ENCODE data around the gene FAM43A. TPM values are rescaled to one million over a fixed set of nuclear protein-coding genes. Genes with fewer than 3 reads are reported as not detected.

Gene FAM43A
- total RNA-seq, 1 experiment from 2014 or later, result 18.8 TPM

DNA sequence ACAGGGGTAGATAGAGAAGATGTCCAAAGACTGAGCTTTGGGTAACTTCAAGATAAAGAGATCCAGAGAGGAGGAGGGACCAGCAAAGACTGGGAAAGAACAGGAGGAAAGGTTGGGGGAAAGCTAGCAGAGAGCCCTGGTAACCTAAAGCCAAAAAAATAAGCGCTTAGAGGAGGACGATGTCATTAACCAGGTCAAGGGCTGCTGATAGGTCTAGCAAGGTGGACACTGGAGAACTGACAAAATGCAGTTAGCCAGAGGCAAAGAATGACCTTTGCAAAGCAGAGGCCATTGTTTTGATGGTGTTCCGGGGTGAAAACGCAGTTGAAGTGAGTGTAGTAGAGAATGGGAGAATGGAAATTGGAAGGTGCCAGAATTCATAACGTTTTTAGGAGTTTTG is 39.7 kb downstream of the FAM43A start:
- in situ Hi-C loops (cut with HindIII; ENCODE audit: low pct_unique_long_range_greater_than_20kb, low sequenced_read_pairs), result no loop called here
- no peak for DNase-seq (ENCODE audit: low read depth, low spot score)

DNA sequence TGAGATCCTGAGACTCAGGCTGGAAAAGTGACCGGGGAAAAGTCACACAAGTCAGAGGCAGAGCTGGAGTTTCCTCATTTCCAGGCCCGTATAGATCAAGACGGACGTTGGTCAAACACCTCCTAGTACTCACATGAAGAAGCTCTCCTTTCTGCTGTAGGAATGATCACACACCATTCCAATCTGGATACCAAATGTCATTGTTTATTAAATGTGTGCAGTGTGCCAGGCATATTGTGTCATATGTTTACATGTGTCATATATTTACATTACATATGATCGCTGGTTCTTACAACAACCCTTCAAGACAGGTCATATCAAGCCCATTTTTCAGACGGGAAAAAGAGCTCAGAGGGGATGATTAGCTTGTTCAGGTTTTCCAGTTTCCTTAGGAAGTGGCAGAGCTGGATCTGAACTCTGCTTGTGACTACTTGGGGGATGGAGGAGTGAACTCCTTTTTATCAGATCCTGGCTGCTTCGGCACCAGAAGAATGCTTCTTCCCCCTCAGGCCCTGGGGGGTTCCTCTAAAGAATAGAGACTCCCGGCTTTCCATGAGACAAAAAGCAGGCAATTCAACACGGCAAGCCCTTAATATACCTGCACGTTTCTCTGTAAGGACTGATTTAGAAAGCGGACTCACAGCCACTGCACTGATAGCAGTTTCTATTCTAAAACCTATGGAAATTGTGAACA is 41.9 kb downstream of the FAM43A start:
- in situ Hi-C loops (cut with HindIII; ENCODE audit: low pct_unique_long_range_greater_than_20kb, low sequenced_read_pairs), result no loop called here
- DNase-seq (ENCODE audit: low read depth, low spot score), result no peak

DNA sequence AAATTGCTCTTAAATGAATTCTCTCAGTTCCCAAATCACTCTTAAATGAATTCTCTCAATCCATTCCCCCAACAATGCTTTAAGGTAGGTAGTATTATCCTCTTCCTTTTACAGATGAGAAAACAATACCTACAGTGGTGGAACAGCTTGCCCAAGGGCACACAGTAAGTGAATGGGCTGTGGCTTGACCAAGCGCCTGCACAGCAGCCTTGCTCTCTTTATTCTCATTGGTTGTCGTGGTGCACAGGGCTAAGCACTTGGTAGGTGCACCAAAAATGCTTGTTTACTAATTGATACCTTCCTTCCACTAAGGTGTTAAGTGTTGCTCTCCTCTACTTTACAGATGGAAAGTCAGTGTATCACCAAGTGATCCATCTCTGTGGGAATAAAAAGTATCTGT is 43.3 kb downstream of the FAM43A start:
- DNase-seq (ENCODE audit: low read depth, low spot score), result no peak
- in situ Hi-C loops (cut with HindIII; ENCODE audit: low pct_unique_long_range_greater_than_20kb, low sequenced_read_pairs), result no loop called here

DNA sequence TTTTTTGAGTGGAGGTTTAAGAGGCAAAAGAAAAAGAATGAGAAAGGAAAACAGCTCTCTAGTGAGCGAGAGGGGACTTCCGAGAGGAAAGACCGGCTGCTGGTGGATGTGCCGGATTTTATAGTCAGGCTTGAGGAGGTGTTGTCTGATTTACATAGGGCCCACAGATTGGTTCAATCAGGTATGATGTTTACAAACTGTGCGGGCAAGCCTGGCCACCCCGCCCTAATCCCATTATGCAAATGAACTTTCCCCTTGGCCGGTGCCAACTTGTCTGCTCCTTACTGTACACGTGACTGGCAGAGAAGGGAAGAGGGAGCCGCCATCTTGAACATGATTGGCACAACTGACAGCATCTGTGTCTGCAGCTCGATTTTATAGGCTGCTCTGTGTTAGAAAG is 44.7 kb downstream of the FAM43A start:
- no peak for DNase-seq (ENCODE audit: low read depth, low spot score)
- in situ Hi-C loops (cut with HindIII; ENCODE audit: low pct_unique_long_range_greater_than_20kb, low sequenced_read_pairs), result no loop called here

DNA sequence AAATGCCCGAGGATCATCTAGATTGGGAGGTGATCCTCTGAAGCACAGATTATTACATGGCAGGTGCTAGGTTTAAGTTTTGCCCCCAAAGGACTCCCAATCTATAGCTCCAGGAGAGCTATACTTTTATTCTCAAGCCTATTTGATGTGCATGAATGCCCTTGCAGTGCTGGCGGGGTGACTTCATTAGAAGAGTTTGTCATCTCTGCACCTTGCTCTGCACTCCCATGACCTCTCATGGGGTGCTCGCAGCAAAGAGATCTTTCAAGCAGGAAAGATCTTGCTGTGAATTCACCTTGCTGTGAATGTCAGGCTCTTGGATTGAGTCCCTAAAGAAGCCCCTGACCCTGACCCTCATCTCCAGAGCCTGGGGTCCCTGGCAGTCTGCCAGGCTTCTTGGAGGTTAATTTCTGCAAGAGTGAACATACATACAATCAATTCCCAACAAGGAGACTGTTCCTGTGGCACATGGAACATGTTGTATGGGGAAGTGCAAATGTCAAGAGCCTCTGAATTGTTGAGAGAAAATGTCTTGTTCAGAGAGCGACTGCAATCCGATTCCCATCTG is 45.9 kb downstream of the FAM43A start:
- in situ Hi-C loops (cut with HindIII; ENCODE audit: low pct_unique_long_range_greater_than_20kb, low sequenced_read_pairs), result no loop called here
- DNase-seq (ENCODE audit: low read depth, low spot score), result no peak

DNA sequence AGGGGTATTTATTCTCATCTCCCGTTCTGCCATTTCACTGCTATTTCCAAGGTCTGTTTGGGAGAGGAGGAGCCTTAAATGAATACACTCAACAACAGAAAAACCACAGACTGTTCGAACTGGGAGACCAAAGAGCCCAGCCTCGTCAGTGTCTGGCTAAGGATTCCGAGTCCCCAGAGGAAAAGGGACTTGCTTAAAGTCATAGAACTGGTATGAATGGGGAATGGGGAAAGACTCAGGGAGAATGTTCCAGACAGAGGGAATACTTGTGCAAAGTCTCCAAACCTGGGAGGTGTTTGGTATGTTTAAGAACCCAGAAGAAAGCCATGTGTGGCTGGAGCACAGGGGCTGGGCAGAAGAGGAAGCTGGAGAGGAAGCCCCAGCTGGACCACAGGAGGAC is 46.9 kb downstream of the FAM43A start:
- in situ Hi-C loops (cut with HindIII; ENCODE audit: low pct_unique_long_range_greater_than_20kb, low sequenced_read_pairs), result no loop called here
- no peak for DNase-seq (ENCODE audit: low read depth, low spot score)

DNA sequence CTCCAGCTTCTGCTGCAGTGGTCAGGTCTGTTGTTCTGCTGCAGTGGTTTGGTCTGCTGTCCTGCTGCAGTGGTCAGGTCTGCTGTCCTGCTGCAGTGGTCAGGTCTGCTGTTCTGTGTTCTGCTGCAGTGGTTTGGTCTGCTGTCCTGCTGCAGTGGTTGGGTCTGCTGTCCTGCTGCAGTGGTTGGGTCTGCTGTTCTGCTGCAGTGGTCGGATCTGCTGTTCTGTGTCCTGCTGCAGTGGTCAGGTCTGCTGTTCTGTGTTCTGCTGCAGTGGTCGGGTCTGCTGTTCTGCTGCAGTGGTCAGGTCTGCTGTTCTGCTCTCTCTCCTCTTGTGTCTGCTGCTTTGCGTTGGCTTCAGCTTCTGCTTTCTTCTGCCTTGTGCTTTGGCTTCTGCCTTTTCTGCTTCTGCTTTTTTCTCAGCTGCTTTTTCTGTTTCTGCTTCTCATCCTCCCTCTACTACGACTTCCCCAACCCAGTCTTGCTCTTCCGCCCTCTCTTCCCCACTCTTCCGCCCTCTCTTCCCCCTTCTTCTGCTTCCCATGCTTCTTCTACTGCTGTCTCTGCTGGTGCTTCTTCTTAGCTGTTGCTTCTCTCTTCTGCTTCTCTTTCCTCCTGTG is 50.7 kb downstream of the FAM43A start:
- in situ Hi-C loops (cut with HindIII; ENCODE audit: low pct_unique_long_range_greater_than_20kb, low sequenced_read_pairs), result no loop called here
- no peak for DNase-seq (ENCODE audit: low read depth, low spot score)

DNA sequence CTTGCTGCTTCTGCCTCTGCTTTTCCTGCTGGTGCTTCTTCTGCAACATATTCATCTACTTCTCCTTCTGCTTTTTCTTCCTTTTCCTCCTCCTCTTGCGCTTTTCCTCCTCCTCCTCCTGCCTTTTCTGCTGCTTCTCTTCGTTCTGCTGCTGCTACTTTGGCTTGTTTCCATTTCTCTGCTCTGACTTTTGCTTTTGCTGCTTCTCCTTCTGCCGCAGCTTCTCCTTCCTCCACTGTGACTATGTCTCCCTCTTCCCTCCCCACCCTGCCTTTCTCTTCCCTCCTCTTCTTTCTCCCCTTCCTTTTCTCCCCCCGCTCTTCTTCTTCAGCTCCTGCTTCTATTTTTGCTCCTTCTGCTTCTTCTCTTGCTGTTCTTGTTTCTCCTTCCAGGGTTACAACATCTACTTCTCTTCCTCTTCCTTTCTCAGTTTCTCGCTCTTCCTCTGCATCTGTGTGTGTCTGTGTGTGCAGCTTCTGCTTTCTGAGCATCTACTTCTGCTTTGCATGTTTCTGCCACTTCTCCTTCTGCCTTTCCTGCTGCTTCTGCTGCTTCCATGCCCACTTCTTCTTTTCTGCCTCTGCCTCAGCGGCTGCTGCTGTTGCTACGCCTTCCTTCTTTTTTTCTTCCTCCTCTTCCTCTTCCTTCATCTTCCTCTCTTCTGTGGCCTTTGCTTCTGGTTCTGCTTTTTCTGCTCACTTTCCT is 51.4 kb downstream of the FAM43A start:
- DNase-seq (ENCODE audit: low read depth, low spot score), result no peak
- in situ Hi-C loops (cut with HindIII; ENCODE audit: low pct_unique_long_range_greater_than_20kb, low sequenced_read_pairs), result no loop called here

Small RNAs within 50 kb of the gene (small RNA-seq; reads per million reads assigned to genes)
- gene AC046143.2, result 0 reads per million in 2 experiments

Other genes with a start within 250 kb of the FAM43A start
- gene ATP13A3, start 198.9 kb upstream of the FAM43A start, total RNA-seq (2014; rRNA removed; shearing (Covaris generic)), result 95.1 and 102 TPM in 2 replicates
- gene TMEM44, start 52.5 kb upstream of the FAM43A start, total RNA-seq (2014; rRNA removed; shearing (Covaris generic)), result 4.9 and 6.0 TPM in 2 replicates
- 68.3 and 75.5 TPM in 2 replicates for gene LSG1, start 13.7 kb upstream of the FAM43A start, total RNA-seq (2014; rRNA removed; shearing (Covaris generic))